A673 (cell line): ENCODE measurements around the gene COMP.

Experiments
- EZH2 ChIP-seq: fragments of 200-600 bp; sonication (generic); IDR thresholded peaks from 2 replicates; pipeline ENCODE4 v1.6.1; 2017; ENCODE audit warnings: borderline replicate concordance, low read depth, mild to moderate bottlenecking, mixed read lengths, antibody characterized with exemption, low read length; ENCODE audit not compliant: poor library complexity, severe bottlenecking
- TF ChIP-seq, protein P1 (sequence below): fragments of 300-800, 200-600 bp; sonication (generic); conservative IDR thresholded peaks from 2 replicates; pipeline ENCODE4 v1.5.1; 2017; ENCODE audit warnings: low read depth, mild to moderate bottlenecking, antibody characterized with exemption, low read length, moderate library complexity, mixed read lengths

DNA sequence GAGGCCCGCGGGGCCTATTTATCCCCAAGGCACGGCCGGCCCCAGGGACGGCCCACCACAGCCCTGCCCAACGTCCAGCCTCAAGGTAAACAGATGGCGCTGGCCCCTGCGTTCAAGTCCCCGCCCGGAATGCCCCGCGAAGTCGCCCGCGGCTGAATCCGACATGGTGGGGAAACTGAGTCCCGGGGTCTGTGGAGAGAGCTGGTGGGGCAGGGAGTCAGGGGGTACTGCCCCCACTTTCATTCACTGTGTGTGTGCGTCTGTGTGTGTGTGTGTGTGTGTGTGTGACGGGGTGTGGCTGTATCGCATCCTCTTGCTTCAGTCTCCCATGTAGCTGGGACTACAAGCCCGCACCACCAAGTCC lies 192 bp upstream of the COMP start:
- TF ChIP-seq, protein P1, sequence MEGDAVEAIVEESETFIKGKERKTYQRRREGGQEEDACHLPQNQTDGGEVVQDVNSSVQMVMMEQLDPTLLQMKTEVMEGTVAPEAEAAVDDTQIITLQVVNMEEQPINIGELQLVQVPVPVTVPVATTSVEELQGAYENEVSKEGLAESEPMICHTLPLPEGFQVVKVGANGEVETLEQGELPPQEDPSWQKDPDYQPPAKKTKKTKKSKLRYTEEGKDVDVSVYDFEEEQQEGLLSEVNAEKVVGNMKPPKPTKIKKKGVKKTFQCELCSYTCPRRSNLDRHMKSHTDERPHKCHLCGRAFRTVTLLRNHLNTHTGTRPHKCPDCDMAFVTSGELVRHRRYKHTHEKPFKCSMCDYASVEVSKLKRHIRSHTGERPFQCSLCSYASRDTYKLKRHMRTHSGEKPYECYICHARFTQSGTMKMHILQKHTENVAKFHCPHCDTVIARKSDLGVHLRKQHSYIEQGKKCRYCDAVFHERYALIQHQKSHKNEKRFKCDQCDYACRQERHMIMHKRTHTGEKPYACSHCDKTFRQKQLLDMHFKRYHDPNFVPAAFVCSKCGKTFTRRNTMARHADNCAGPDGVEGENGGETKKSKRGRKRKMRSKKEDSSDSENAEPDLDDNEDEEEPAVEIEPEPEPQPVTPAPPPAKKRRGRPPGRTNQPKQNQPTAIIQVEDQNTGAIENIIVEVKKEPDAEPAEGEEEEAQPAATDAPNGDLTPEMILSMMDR, result no peak
- TF ChIP-seq EZH2, result no peak
